ENCODE measurements around the gene METAP1D.

- no peak for TF ChIP-seq POLR2AphosphoS5 (IDR thresholded peaks at IDR 0.05; ENCODE audit: low read depth, low read length)
- no peak for TF ChIP-seq REST (IDR thresholded peaks at IDR 0.05; ENCODE audit: insufficient read depth in 1 of 2, low read depth in 2 of 2, low read length in 2 of 2)
- no peak for TF ChIP-seq TAF1 (IDR thresholded peaks at IDR 0.05; ENCODE audit: borderline replicate concordance, insufficient read depth, low read length)
These were observed 71.2 kb downstream of the METAP1D start for GRCh38 chr2:172070936-172071335.
